Effector CD8-positive, alpha-beta T cell (primary cell): ENCODE results near the gene GMEB1.
A peak's percentile ranks its signal among the peaks of the same experiment; 100 is the strongest.
"Not testable (repeated sequence)": the region's sequence is repeated elsewhere in the genome, so short reads cannot be mapped to it uniquely, and the experiment has no call there.

Source experiments
- DNase-seq: peaks from one replicate; lab custom pipeline; 2025; lab: John Stamatoyannopoulos, UW

GMEB1 gene

DNA sequence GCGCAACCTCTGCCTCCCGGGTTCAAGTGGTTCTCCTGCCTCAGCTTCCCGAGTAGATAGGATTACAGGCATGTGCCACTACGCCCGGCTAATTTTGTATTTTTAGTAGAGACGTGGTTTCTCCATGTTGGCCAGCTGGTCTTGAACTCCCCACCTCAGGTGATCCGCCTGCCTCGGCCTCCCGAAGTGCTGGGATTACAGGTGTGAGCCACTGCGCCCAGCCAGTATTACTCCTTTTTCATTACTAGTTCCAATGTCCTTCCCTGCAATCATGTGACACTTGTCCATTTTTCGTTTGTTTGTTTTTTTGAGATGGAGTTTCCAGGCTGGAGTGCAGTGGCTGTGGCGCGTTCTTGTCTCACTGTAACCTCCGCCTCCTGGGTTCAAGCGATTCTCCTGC, 4.4 kb downstream of the GMEB1 start:
- not testable (repeated sequence) for DNase-seq

GRCh38 chr1:28675924-28676257, 7.3 kb downstream of the GMEB1 start:
- DNase-seq, result no peak

- DNase-seq, result no peak
Measured at GRCh38 chr1:28680151-28680550, 11.6 kb downstream of the GMEB1 start.

- DNase-seq, result no peak
Measured at GRCh38 chr1:28682840-28683239, 14.3 kb downstream of the GMEB1 start.

DNA sequence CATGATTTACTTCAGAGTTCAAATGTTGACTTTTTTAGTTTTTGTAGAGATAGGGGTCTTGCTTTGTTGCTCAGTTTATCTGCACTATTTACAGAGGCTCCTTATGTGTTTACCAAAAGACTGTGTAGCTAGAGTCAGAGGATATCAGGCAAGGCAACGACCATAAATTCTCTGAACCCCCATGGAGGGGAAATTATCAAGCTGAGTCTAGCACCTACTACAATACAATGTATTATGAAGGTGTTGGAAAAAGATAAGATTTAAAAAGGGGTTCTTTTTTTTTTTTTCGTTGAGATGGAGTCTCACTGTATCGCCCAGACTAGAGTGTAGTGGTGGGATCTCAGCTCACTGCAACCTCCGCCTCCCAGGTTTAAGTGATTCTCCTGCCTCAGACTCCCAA, 16.4 kb downstream of the GMEB1 start:
- DNase-seq, result no peak

GRCh38 chr1:28691627-28692026, 23.0 kb downstream of the GMEB1 start:
- not testable (repeated sequence) for DNase-seq

- DNase-seq, result no peak
Measured at GRCh38 chr1:28703629-28704028, 35.0 kb downstream of the GMEB1 start.

- no peak for DNase-seq
Measured at GRCh38 chr1:28716336-28716735, 47.8 kb downstream of the GMEB1 start.

DNA sequence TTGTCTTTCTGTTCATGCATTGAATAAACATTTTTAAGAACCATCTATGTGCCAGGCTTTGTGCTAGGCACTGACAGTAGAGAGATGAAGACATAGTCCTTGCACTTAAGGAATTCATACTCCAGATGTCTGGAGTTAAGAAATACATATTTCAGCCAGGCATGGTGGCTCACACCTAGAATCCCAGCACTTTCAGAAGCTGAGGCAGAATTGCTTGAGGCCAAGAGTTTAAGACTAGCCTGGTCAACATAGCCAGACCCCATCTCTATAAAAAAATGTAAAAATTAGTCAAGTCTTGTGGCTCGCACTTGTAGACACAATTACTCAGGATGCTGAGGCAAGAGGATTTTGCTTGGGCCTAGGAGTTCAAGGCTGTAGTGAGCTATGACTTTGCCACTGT, 49.6 kb downstream of the GMEB1 start:
- no peak for DNase-seq

- no peak for DNase-seq
Measured at GRCh38 chr1:28718586-28719331, 50.2 kb downstream of the GMEB1 start.

- no peak for DNase-seq
Measured at GRCh38 chr1:28719332-28719619, 50.7 kb downstream of the GMEB1 start.

GRCh38 chr1:28720376-28720775, 51.8 kb downstream of the GMEB1 start:
- no peak for DNase-seq

DNA sequence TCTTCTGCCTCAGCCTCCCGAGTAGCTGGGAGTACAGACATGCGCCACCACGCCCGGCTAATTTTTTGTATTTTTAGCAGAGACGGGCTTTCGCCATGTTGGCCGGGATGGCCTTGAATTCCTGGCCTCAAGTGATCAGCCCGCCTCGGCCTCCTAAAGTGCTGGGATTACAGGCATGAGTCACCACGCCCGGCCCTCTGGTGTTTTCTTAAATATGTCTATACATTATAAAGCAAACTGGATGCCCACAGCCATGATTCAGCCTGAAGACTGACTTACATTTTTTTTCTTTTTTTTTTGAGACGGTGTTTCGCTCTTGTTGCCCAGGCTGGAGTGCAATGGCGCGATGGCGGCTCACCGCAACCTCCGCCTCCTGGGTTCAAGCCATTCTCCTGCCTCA, 53.3 kb downstream of the GMEB1 start:
- not testable (repeated sequence) for DNase-seq

GRCh38 chr1:28725365-28725764, 56.8 kb downstream of the GMEB1 start:
- DNase-seq, result not testable (repeated sequence)

DNA sequence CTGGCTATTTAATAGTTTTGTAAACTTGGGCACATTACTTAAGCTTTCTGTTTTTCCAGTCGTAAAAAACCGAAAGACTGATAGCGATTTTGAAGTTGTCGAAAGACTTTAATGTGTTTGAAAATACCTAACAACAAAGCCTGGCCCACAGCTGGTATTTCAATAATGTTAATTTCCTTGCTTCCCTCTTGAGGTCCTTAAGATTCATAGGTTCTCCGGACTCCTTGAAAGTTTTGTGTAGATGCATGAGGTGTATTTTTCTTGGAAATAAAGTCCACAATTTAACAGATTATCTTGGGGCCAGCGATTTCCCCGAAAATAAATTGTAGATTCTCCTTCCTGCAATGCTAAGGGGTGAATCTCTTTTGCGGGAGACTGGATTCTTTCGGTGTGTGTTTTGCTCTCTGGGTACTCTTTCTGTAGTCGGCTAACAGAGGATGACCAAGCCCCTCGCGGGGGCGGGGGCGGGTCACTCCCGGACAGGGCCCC, 67.4 kb downstream of the GMEB1 start:
- no peak for DNase-seq

- peak; percentile 96 for DNase-seq
Measured at GRCh38 chr1:28736450-28737306, 68.1 kb downstream of the GMEB1 start, which contains the start of gene YTHDF2. Gene YTHDF2, plus strand, starts transcription at chr1:28736940. Its CDS starts 181 bp downstream, at chr1:28737121.

DNA sequence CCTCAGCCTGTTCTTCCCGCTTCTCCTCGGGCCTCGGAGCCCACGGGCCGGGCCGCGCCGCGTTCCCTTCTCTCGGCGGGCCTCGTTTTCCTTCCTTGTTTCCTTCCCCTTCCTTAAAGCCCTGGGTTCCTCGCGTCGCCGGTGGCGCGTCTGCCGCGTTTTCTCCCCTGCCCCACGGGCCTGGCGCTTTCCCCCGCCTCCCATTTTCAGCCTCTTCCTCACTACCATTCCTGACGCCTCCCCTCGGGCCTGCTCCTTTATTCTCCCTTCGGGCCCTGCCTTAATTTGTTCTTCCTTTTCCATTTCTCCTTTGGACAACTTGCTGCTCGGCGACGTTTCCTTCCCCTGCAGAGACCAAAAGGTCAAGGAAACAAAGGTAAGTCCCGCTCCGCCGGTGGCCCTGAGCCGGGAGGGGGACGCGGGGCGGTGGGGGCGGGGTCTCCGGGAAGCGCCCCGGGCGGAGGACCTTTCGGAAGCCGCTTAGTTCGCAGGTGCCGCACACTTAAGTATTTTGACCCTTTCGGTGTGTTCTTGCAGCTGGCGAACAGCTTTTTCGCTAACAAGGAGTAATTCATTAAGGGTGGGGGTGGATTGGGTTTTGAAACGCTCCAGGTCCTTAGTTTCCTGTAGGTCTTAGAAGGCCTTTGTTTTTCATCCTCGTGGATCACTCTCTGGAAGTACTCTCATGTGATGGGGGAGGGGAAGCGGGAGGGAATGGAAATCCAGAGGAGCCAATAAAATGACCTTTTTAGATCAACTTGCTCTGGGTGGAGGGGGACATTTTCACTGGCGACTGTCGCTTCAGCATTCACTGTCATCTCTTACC, 68.9 kb downstream of the GMEB1 start:
- peak; percentile 30 for DNase-seq

DNA sequence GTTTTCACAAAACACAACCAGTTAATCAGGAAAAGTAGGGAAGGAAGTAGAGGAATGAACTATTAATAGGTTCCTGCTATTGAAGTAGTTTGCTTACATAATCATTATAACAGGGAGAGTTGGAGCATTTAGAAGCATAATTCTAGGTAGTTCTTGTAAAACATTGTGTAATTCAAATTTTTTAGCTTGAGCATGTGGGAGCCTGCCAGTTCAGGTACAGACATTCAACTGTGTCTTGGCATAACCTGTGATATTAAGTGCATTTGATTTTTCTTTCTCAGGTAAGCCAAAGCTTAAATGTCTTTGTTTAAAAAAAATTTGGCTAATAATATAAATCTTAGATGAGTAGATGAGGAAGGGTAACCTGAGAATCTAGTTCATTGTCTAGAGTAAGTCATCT, 71.5 kb downstream of the GMEB1 start:
- no peak for DNase-seq

DNA sequence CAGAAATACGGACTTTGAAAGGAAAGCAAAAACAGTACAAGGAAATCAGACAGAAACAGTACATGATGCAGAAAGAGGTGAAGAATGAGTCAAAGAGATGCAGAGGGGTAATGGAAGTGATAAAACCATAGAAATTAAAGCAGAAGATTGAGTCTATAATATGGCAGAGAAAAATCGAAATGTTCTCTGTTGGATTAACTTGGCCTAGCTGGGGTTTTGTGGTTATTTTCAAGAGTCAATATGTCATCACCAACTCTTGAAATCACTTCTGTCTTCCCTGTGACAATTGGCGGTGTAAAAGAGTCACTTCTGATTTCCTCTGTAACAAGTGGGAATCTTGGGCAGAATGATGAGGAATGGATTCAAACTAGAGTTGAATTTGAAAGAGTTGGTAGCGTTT, 75.6 kb downstream of the GMEB1 start:
- no peak for DNase-seq

DNA sequence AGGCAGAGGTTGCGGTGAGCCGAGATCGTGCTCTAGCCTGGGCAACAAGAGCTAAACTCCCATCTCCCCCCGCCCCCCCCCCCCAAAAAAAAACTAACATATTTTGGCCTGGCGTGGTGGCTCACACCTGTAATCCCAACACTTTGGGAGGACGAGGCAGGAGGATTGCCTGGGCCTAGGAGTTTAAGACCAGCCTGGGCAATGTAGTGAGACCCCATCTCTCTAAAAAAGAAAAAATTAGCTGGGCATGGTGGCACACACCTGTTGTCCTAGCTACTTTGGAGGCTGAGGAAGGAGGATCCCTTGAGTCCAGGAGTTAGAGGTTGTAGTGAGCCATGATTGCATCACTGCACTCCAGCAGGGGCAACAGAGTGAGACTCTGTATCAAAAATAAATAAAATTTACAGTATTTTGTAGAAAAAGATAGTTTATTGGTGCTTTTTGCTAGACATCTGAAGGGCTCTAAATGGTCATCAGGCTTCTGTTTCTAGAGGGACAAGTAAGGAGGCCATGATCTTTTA, 77.1 kb downstream of the GMEB1 start:
- DNase-seq, result no peak

DNA sequence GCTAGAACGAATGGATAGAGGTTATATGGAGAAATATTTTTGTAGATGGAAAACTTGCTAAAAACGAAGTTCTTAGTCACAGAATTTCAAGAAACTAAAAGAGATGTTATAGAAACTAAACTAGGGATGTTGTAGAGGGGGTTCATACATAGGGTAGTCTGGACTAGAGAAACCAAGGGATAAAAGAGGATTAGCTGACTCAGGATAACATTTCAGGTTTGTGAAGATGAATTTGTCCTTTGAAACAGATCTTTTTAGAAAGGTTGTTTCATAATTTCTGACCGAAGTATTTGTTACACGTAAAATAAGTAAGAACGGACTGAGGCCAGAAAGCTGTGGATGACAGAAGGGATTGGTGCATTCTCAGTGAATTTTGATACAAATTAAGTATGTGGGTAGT, 81.7 kb downstream of the GMEB1 start:
- no peak for DNase-seq

GRCh38 chr1:28750771-28751294, 82.2 kb downstream of the GMEB1 start:
- DNase-seq, result not testable (repeated sequence)
